Raji (cell line): ENCODE data around the gene TBC1D7.

ENCODE experiments used
- POLR2A ChIP-seq: IDR thresholded peaks from 2 replicates; pipeline ENCODE4 v1.6.1; 2011; ENCODE audit warnings: low read depth, low read length, control low read depth; ENCODE audit not compliant: insufficient read depth

TBC1D7 gene

DNA sequence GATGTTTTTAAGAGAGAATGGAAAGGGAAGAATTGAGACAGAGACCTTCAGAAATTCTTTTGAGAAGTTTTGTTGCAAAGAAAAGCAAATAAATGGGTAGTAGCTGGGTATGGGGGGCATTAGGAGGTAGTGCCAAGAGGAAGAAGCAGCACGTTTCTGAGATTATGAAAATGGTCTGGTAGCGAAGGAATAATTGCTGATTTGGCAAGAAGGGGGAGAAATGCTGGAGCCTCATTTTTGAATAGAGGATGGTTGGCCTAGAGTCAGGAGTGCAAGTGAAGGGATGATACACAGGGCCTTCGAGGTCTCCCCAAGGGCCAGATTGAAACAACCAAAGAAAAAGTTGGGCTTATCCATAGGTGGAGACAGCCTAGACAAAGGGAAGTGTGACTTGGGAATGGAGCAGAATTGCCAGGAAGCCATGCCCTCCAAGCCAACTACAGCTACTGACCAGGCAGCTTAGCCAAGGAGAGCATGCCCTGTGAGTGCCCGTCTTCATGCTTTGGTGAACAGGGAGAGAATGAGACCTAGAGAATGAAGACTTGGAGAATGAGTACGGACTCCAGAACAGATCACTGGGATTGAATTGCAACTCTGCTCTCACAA, 14.2 kb upstream of the TBC1D7 start:
- no peak for TF ChIP-seq POLR2A

GRCh38 chr6:13339863-13340630, 11.7 kb upstream of the TBC1D7 start:
- TF ChIP-seq POLR2A: no peak

DNA sequence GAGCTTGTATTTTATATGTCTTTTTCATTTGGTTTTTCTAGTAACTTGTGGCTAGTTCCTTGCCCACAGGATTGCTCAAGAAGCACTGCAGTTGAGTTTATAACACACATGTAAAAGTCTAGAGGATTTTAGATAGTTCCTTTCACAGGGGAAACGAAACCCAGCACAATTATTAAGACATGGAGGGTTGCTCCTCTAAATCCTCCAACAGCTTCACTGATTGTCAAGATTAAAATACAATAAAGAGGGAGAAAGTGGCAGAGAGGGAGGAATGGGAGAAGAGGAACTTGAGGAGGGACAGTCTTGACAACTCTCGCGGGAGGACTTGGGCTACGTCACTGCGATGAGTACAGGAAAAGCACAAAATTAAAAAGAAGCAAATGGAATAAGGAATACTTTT, 9.7 kb upstream of the TBC1D7 start:
- no peak for TF ChIP-seq POLR2A

DNA sequence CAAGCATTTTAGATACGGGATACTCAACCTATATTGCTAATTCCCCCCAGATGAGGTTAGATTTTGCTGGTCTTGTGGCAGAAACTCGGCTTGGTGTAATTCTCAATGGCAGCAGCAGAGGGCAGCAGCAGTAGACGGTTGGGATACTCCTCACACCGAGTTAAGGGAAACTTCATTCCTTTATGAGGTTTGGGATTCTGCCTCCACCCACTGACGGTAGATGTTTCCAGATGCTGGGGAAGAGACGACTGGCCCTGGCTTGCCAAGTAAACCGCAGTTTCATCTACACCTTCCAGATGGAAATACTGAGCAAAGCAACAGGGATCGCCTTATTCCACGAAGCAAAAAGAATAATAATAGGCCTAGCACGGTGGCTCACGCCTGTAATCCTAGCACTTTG, 8.2 kb upstream of the TBC1D7 start:
- TF ChIP-seq POLR2A: no peak

GRCh38 chr6:13334953-13335352, 6.6 kb upstream of the TBC1D7 start:
- no peak for TF ChIP-seq POLR2A

GRCh38 chr6:13332349-13332706, 4.0 kb upstream of the TBC1D7 start:
- no peak for TF ChIP-seq POLR2A

GRCh38 chr6:13331516-13332348, 3.4 kb upstream of the TBC1D7 start:
- no peak for TF ChIP-seq POLR2A

DNA sequence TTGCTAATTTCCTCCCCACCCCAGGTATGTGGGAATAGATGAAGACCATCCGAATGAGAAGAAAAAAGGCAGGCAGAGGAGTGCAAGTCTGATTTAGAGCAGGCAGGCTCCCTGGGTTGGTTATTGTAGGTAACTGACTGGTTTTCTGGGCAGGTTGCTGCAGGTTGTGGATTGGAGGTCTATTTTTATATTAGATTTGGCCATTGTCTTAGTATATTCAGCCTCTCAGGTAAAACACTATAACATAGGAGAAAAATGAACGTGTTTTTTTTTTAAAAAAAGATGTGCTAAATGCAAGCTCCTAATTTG, 492 bp upstream of the TBC1D7 start:
- TF ChIP-seq POLR2A: no peak

- TF ChIP-seq POLR2A: no peak
Measured at GRCh38 chr6:13327691-13328075, 654 bp downstream of the TBC1D7 start.

DNA sequence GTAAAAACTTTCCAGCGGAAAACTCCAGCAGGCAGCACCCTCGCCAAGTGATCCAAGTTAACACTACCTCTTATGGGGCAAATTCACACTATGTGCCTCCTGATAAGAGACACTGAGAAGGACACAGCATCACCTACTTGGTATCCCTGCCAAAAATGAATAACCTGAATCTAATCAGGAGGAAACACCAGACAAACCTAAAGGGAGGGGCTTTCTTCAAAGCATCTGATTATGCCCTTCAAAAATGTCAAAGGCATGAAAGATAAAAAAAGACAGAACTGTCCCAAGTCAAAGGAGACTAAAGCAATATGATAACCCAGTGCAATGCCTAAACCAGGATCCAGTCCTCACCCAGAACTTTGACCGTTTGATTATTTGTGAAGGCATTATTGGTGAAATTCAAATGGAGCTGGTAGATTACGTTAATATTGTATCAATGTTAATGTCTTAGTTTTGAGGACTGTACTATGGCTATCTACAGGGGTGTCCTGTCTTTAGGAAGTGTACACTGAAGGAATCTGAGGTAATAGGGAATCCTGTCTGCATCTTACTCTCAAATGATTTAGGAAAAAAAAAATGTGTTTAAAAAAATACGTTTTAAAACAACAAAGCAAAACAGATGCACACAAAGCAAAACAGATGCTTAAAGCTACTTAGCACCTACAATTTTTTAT, 8.3 kb downstream of the TBC1D7 start:
- TF ChIP-seq POLR2A: no peak

DNA sequence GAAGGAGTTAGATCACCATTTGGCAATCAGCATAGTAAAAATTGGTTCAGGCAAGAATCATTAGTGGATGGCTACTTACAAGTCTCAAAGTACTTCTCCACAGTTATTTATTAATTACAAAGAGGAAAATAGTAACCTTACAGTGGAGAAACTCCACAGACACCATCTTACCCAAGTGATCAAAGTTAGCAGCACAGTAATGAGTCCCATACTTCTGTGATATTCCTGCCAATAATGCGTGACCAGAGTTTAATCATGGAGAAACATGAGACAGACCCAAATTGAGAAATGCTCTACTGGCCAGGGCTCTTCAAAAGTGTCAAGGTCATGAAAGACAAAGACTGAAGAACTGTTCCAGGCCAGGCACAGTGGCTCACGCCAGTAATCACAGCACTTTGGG, 9.5 kb downstream of the TBC1D7 start:
- no peak for TF ChIP-seq POLR2A

DNA sequence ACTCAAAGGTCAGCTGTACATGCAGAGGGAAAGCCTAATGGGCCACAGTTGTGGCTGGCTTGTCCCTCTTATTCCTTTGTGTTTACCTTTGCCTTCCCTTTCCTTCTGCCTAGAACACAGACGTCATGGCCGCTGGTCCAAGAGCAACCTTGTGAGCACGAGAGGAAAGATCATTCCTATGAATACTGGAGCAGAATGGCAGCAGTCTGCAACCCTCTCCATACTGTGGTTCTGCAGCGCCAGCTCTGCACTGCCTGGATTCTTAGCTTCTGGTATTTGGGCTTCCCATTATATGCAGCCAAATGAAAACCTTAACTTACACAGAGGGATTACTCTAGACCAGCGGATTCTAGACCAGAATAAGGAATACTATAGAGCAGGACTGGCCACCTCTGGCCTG, 12.4 kb downstream of the TBC1D7 start:
- TF ChIP-seq POLR2A: no peak

DNA sequence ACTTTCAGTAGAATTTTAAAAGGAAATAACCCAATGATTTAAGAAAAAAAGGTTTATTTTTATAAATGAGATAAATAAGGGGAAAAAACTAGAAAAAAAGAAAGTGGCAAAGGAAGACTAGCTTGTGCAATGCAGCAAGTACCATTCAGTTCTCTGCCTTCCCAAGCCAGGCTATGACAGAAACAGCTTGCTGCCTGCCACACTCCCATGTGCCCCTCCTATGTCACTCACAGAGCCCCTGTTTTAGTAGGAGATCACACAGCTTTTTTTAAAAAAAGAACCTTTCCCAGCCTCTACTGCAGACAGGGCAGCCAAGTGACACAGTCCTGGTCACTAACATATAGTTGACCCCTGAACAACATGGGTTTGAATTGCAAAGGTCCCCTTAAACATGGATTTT, 13.5 kb downstream of the TBC1D7 start:
- TF ChIP-seq POLR2A: no peak

DNA sequence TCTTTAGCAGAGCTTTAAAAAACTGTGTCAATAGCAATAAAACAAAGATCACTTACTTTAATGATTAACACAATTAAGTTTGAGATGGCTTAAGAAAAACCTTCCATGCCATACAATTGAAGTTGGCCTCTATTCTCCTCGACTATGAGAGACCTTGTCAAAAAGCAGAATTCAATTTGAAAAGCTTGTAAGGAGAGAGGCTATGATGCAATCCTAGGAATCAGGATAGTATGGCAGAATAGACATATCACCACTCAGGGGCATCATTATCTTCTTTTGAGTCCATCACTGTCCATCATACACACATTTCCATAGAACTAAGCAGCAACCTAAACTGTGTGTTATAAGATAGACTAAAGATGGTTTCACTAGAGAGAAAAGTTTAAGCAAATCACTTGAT, 17.2 kb downstream of the TBC1D7 start:
- TF ChIP-seq POLR2A: no peak

- TF ChIP-seq POLR2A: no peak
Measured at GRCh38 chr6:13308332-13308731, 20.0 kb downstream of the TBC1D7 start.
